IMR-90 (cell line): ENCODE measurements around the gene TGFB3.

Experiments
- CTCF ChIP-seq: conservative IDR thresholded peaks from 2 replicates; pipeline ENCODE4 v1.5.1; 2012; ENCODE audit warnings: mild to moderate bottlenecking, low read depth, low read length, improper control_type of control experiment
- RCOR1 ChIP-seq: IDR thresholded peaks from 2 replicates; pipeline ENCODE4 v1.6.1; 2012; ENCODE audit warnings: mild to moderate bottlenecking, low read length, improper control_type of control experiment; ENCODE audit not compliant: insufficient replicate concordance

GRCh38 chr14:75993567-75994041 lies 11.8 kb upstream of the TGFB3 start:
- no peak for TF ChIP-seq CTCF
- no peak for TF ChIP-seq RCOR1
